B cell (primary cell): ENCODE measurements around the gene BAZ2B. TPM values are rescaled to one million over a fixed set of nuclear protein-coding genes. Genes with fewer than 3 reads are reported as not detected.

Experiments used
- ATAC-seq: fragments of 200-7000 bp; cut with Tn5 transposase; one replicate; pipeline ENCODE4 v1.10.0; 2021; ENCODE audit warnings: low read depth, mild to moderate bottlenecking, moderate number of reproducible peaks, moderate library complexity
- CTCF ChIA-PET: fragments of 350-600 bp; sonication (Branson Sonifier 250); formaldehyde crosslinking; loops from one replicate; lab custom pipeline; 2021; ENCODE audit warnings: antibody characterized with exemption, inconsistent platforms; lab: Charles Lee
- POLR2A ChIA-PET: fragments of 350-600 bp; sonication (Branson Sonifier 250); formaldehyde crosslinking; loops from one replicate; lab custom pipeline; 2021; ENCODE audit warnings: antibody characterized with exemption; lab: Charles Lee
- DNase-seq: peaks from one replicate; pipeline ENCODE4 v3.0.0; 2013
- H2AFZ ChIP-seq: 2 replicates; pipeline ENCODE4 v1.6.1; 2012; ENCODE audit warnings: mild to moderate bottlenecking, low read depth, low read length; ENCODE audit not compliant: insufficient read depth, poor library complexity, severe bottlenecking
- H3K27ac ChIP-seq, 2 donors: 1 replicate in 1 of 2; 2 replicates in 1 of 2; pipeline ENCODE4 v1.5.1; 2012 to 2013; ENCODE audit warnings: low read length in 2 of 2, mild to moderate bottlenecking in 2 of 2, moderate library complexity in 1 of 2
- H3K27me3 ChIP-seq, 4 experiments: fragments of 200-600 bp in 1 of 4; sonication (generic) in 1 of 4; replicated peaks in 1 of 4; 1 replicate in 2 of 4; 2 replicates in 2 of 4; pipeline versions ENCODE4 v1.6.1 to v1.7.0; 2013 to 2016; ENCODE audit warnings: low read length in 3 of 4, mild to moderate bottlenecking in 2 of 4, mixed read lengths in 1 of 4, moderate library complexity in 1 of 4; ENCODE audit not compliant: insufficient read depth in 4 of 4, control insufficient read depth in 3 of 4; ENCODE audit errors: control extremely low read depth in 1 of 4
- H3K36me3 ChIP-seq, 2 experiments: replicated peaks in 1 of 2; 1 replicate in 1 of 2; 2 replicates in 1 of 2; pipeline versions ENCODE4 v1.6.1 to v1.7.1; 2013; ENCODE audit warnings: low read length in 1 of 2; ENCODE audit not compliant: insufficient read depth in 2 of 2, control insufficient read depth in 1 of 2; ENCODE audit errors: control extremely low read depth in 1 of 2, extremely low read depth in 1 of 2
- H3K4me1 ChIP-seq, 2 donors: fragments of 200-600 bp in 1 of 2; sonication (generic) in 1 of 2; 1 replicate in 1 of 2; 2 replicates in 1 of 2; pipeline versions ENCODE4 v1.5.1 to v1.6.1; 2013 to 2017; ENCODE audit warnings: low read length in 2 of 2; ENCODE audit not compliant: control insufficient read depth in 2 of 2, insufficient read depth in 2 of 2
- H3K4me2 ChIP-seq: replicated peaks from 2 replicates; pipeline ENCODE3; 2012; ENCODE audit warnings: mild to moderate bottlenecking, low read depth, low read length; ENCODE audit not compliant: poor library complexity, severe bottlenecking
- H3K4me3 ChIP-seq, 5 experiments: fragments of 200-600 bp in 1 of 5; sonication (generic) in 1 of 5; 1 replicate in 3 of 5; 2 replicates in 2 of 5; pipeline versions ENCODE4 v1.5.1 to v1.7.0; 2011 to 2016; ENCODE audit warnings: low read length in 4 of 5, mild to moderate bottlenecking in 4 of 5, low read depth in 2 of 5, control low read depth in 1 of 5, moderate library complexity in 1 of 5; ENCODE audit not compliant: insufficient read depth in 1 of 5; ENCODE audit errors: control extremely low read depth in 1 of 5, extremely low read depth in 1 of 5
- H3K79me2 ChIP-seq: fragments of 200-600 bp; sonication (generic); one replicate; pipeline ENCODE4 v1.6.0; 2016; ENCODE audit warnings: low read length; ENCODE audit not compliant: control insufficient read depth, insufficient read depth
- H3K9ac ChIP-seq: fragments of 200-600 bp; sonication (generic); 2 replicates; pipeline ENCODE4 v1.6.1; 2017; ENCODE audit warnings: mild to moderate bottlenecking, low read length, moderate library complexity
- H3K9me3 ChIP-seq, 3 donors: one replicate each; pipeline versions ENCODE4 v1.6.1 to v1.7.1; 2013; ENCODE audit warnings: low read length in 2 of 3; ENCODE audit not compliant: control insufficient read depth in 2 of 3, insufficient read depth in 1 of 3; ENCODE audit errors: control extremely low read depth in 1 of 3
- H4K20me1 ChIP-seq: 2 replicates; pipeline ENCODE4 v1.6.0; 2012; ENCODE audit warnings: mild to moderate bottlenecking, low read length; ENCODE audit not compliant: insufficient read depth, control insufficient read depth, poor library complexity, severe bottlenecking
- H3K27ac Mint-ChIP-seq: one replicate; pipeline ENCODE4 v1.8.0; 2021; ENCODE audit warnings: mixed read lengths
- H3K27me3 Mint-ChIP-seq: one replicate; pipeline ENCODE4 v1.8.0; 2021; ENCODE audit warnings: mixed read lengths
- H3K4me1 Mint-ChIP-seq: one replicate; pipeline ENCODE4 v1.8.0; 2021; ENCODE audit warnings: mixed read lengths
- H3K4me3 Mint-ChIP-seq: one replicate; pipeline ENCODE4 v1.8.0; 2021; ENCODE audit warnings: mixed read lengths
- H3K9me3 Mint-ChIP-seq: one replicate; pipeline ENCODE4 v1.8.0; 2022; ENCODE audit warnings: mixed read lengths; ENCODE audit not compliant: insufficient read depth
- CTCF ChIP-seq: fragments of 200-600 bp; IDR thresholded peaks from one replicate; pipeline ENCODE4 v1.8.0; 2022; ENCODE audit warnings: antibody characterized with exemption, mild to moderate bottlenecking
- EZH2 ChIP-seq: IDR thresholded peaks from 2 replicates; pipeline ENCODE4 v1.6.1; 2012; ENCODE audit warnings: borderline replicate concordance, low read depth, mild to moderate bottlenecking, moderate library complexity, low read length; ENCODE audit not compliant: insufficient read depth, poor library complexity, severe bottlenecking
- WGBS: methylation state at CpG from one replicate; pipeline ENCODE4 v1.1.5; 2013; ENCODE audit warnings: missing lambda C conversion rate; ENCODE audit not compliant: insufficient coverage; 5-methylcytosine and 5-hydroxymethylcytosine counted together
- intact Hi-C: fragments of 100-400 bp; cut with micrococcal nuclease; formaldehyde crosslinking; loops from one replicate; pipeline ENCODE4 v1.10.0; 2022
- polyA plus RNA-seq: library from polyadenylated mRNA; depleted of rRNA; stranded (reverse); fragments of >200 nt; gene quantifications from 2 replicates; pipeline ENCODE4 v1.2.3, GENCODE V29; 2012
- total RNA-seq, 2 donors: library from RNA; stranded (reverse); fragments of 120-200 nt in 1 of 2; gene quantifications; 1 replicate in 1 of 2; 2 replicates in 1 of 2; pipeline versions ENCODE4 v1.2.3 to v1.2.4, GENCODE V29; 2013 to 2022

BAZ2B gene
- total and polyA plus RNA-seq, 2 donors (not counting 1 experiment from before 2014, with no cell fraction given) = 8.6 to 42.3 TPM

DNA sequence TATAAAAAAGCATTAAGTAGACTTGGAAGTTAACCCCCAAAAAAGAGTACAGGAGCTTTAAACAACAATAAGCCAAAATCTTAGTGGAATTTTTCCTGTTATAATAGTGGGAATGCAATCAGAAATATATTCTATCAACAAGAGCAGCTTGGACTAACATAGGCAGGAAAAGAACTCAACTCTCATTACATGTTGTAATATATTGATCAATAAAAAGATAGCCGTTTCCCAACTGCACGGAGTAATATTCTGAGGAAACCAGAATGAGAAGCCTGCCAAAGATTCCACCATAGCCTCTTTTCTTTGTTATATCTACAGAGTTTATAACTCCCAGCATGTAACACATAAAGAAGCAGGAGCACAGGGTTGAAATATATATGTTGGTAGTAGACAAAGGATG lies 37.6 kb upstream of the BAZ2B start:
- H3K4me3 ChIP-seq = no peak overlapping the region
- peaks cover 9% of the 10 kb centered on the region for H3K9me3 Mint-ChIP-seq
- H2AFZ ChIP-seq = no peak overlapping the region
- TF ChIP-seq EZH2 = no peak
- TF ChIP-seq CTCF = no peak
- no peaks in the 10 kb centered on the region for H3K4me1 ChIP-seq
- H3K9ac ChIP-seq = no peak overlapping the region
- ATAC-seq (no peak), DNase-seq (no peak)
- no peaks in the 10 kb centered on the region for H3K27me3 Mint-ChIP-seq
- H3K9me3 ChIP-seq = peaks cover 0 to 5% (median 4%) of the 10 kb centered on the region in 3 donors
- H4K20me1 ChIP-seq = no peaks in the 10 kb centered on the region
- WGBS = no CpG with 5 or more reads among the region's 2 CpGs
- H3K36me3 ChIP-seq = no peaks in the 10 kb centered on the region
- H3K27ac Mint-ChIP-seq = no peak overlapping the region
- no peak overlapping the region for H3K4me2 ChIP-seq
- no peaks in the 10 kb centered on the region for H3K27me3 ChIP-seq
- POLR2A ChIA-PET = no interaction called here
- intact Hi-C loops = no loop called here
- no peak overlapping the region for H3K4me3 Mint-ChIP-seq
- no peaks in the 10 kb centered on the region for H3K4me1 Mint-ChIP-seq
- CTCF ChIA-PET = no interaction called here
- no peaks in the 10 kb centered on the region for H3K79me2 ChIP-seq
- H3K27ac ChIP-seq = no peak overlapping the region

GRCh38 chr2:159651884-159652283 lies 35.5 kb upstream of the BAZ2B start:
- no peak overlapping the region for H3K4me2 ChIP-seq
- CTCF ChIA-PET = no interaction called here
- no peaks in the 10 kb centered on the region for H3K79me2 ChIP-seq
- no peaks in the 10 kb centered on the region for H3K27me3 ChIP-seq
- no peak overlapping the region for H3K27ac Mint-ChIP-seq
- H4K20me1 ChIP-seq = no peaks in the 10 kb centered on the region
- no CpG with 5 or more reads among the region's 1 CpG for WGBS
- no peaks in the 10 kb centered on the region for H3K4me1 Mint-ChIP-seq
- ATAC-seq (no peak), DNase-seq (no peak)
- no peak for TF ChIP-seq EZH2
- TF ChIP-seq CTCF = no peak
- intact Hi-C loops = no loop called here
- no peaks in the 10 kb centered on the region for H3K4me1 ChIP-seq
- no peaks in the 10 kb centered on the region for H3K36me3 ChIP-seq
- H3K9me3 ChIP-seq = peaks cover 0 to 4% (median 4%) of the 10 kb centered on the region in 3 donors
- POLR2A ChIA-PET = no interaction called here
- no peak overlapping the region for H3K9ac ChIP-seq
- no peaks in the 10 kb centered on the region for H3K27me3 Mint-ChIP-seq
- H3K4me3 ChIP-seq = no peak overlapping the region
- no peak overlapping the region for H3K4me3 Mint-ChIP-seq
- H3K9me3 Mint-ChIP-seq = peaks cover 7% of the 10 kb centered on the region
- no peak overlapping the region for H2AFZ ChIP-seq
- no peak overlapping the region for H3K27ac ChIP-seq
